H1 (cell line): ENCODE results near the gene ANO6. TPM values are rescaled to one million over a fixed set of nuclear protein-coding genes. Genes with fewer than 3 reads are reported as not detected.

Experiments used
- CTCF ChIA-PET: fragments of 300-600 bp; sonication (Branson Sonifier 250); formaldehyde crosslinking; loops from one replicate; lab custom pipeline; 2021; ENCODE audit not compliant: partially characterized antibody; lab: Charles Lee
- POLR2A ChIA-PET: fragments of 300-600 bp; sonication (Branson Sonifier 250); formaldehyde crosslinking; loops from one replicate; lab custom pipeline; 2021; ENCODE audit warnings: inconsistent platforms; ENCODE audit not compliant: partially characterized antibody; lab: Charles Lee
- DNase-seq, 2 experiments: peaks; one replicate each; pipeline versions ENCODE4 v3.0.0 to v3.0.0-alpha.2; 2010 to 2022; ENCODE audit warnings: low spot score in 2 of 2, low read depth in 1 of 2, mixed read lengths in 1 of 2
- FAIRE-seq: peaks from 2 replicates; lab custom pipeline; 2011; peaks lifted over from hg19 to GRCh38; lab: Jason Lieb, UNC
- H2AFZ ChIP-seq: 2 replicates; pipeline ENCODE4 v1.8.1; 2012; ENCODE audit warnings: low read length, inconsistent platforms
- H2AK5ac ChIP-seq: 2 replicates; pipeline ENCODE4 v1.6.1; 2013; ENCODE audit warnings: low read depth, low read length
- H2BK120ac ChIP-seq: replicated peaks from 2 replicates; pipeline ENCODE3; 2013; ENCODE audit warnings: low read depth, low read length, inconsistent platforms
- H2BK12ac ChIP-seq: 2 replicates; pipeline ENCODE4 v1.6.1; 2013; ENCODE audit warnings: low read depth, low read length
- H2BK15ac ChIP-seq: 2 replicates; pipeline ENCODE4 v1.6.1; 2013; ENCODE audit warnings: low read length
- H2BK20ac ChIP-seq: 2 replicates; pipeline ENCODE4 v1.6.1; 2013; ENCODE audit warnings: low read length
- H2BK5ac ChIP-seq: 2 replicates; pipeline ENCODE4 v1.6.1; 2013; ENCODE audit warnings: low read depth, low read length
- H3K14ac ChIP-seq: 2 replicates; pipeline ENCODE4 v1.6.1; 2013; ENCODE audit warnings: inconsistent platforms; ENCODE audit not compliant: insufficient read length
- H3K18ac ChIP-seq: 2 replicates; pipeline ENCODE4 v1.6.1; 2013; ENCODE audit warnings: low read length; ENCODE audit errors: extremely low read depth
- H3K23ac ChIP-seq: 2 replicates; pipeline ENCODE4 v1.6.1; 2013; ENCODE audit warnings: inconsistent platforms; ENCODE audit not compliant: insufficient read length
- H3K23me2 ChIP-seq: 2 replicates; pipeline ENCODE4 v1.6.1; 2013; ENCODE audit warnings: low read depth, low read length
- H3K27ac ChIP-seq: 2 replicates; pipeline ENCODE4 v1.6.1; 2011; ENCODE audit warnings: low read depth, low read length, inconsistent platforms
- H3K27me3 ChIP-seq, 4 experiments: replicated peaks in 1 of 4; 1 replicate in 1 of 4; 2 replicates in 3 of 4; pipeline versions ENCODE4 v1.6.1 to v1.8.1; 2011 to 2013; ENCODE audit warnings: low read length in 3 of 4, mild to moderate bottlenecking in 3 of 4, inconsistent platforms in 2 of 4, mixed read lengths in 2 of 4, moderate library complexity in 1 of 4; ENCODE audit not compliant: control insufficient read depth in 3 of 4, insufficient read depth in 3 of 4; ENCODE audit errors: extremely low read depth in 1 of 4
- H3K36me3 ChIP-seq, 4 experiments: 2 replicates each; pipeline versions ENCODE4 v1.6.1 to v1.8.1; 2011 to 2013; ENCODE audit warnings: mild to moderate bottlenecking in 4 of 4, low read length in 3 of 4, moderate library complexity in 2 of 4, control low read depth in 1 of 4, inconsistent platforms in 1 of 4; ENCODE audit not compliant: insufficient read depth in 4 of 4, control insufficient read depth in 2 of 4
- H3K4ac ChIP-seq: replicated peaks from 2 replicates; pipeline ENCODE3; 2013; ENCODE audit warnings: low read length, low read depth, mixed read lengths, inconsistent platforms; ENCODE audit not compliant: insufficient read length
- H3K4me1 ChIP-seq, 4 experiments: replicated peaks in 1 of 4; 1 replicate in 1 of 4; 2 replicates in 3 of 4; pipeline versions ENCODE4 v1.6.1 to v1.8.1; 2011 to 2013; ENCODE audit warnings: low read length in 3 of 4, inconsistent platforms in 2 of 4, mixed read lengths in 1 of 4; ENCODE audit not compliant: insufficient read depth in 4 of 4, control insufficient read depth in 3 of 4
- H3K4me2 ChIP-seq, 2 experiments: 2 replicates each; pipeline versions ENCODE4 v1.6.1 to v1.8.1; 2011 to 2013; ENCODE audit warnings: low read depth in 2 of 2, low read length in 2 of 2, control low read depth in 1 of 2, inconsistent platforms in 1 of 2, mild to moderate bottlenecking in 1 of 2; ENCODE audit not compliant: insufficient read depth in 1 of 2
- H3K4me3 ChIP-seq, 4 experiments: fragments of 200-600, 300-600 bp in 1 of 4; sonication (generic), shearing (Covaris generic), sonication (Bioruptor Twin) in 1 of 4; 2 replicates each; pipeline versions ENCODE4 v1.5.1 to v1.8.1; 2011 to 2016; ENCODE audit warnings: low read length in 4 of 4, low read depth in 3 of 4, control low read depth in 2 of 4, inconsistent platforms in 2 of 4, mild to moderate bottlenecking in 2 of 4, mixed read lengths in 1 of 4, moderate library complexity in 1 of 4; ENCODE audit not compliant: insufficient read depth in 2 of 4; ENCODE audit errors: extremely low read depth in 1 of 4
- H3K56ac ChIP-seq: replicated peaks from 2 replicates; pipeline ENCODE3; 2013; ENCODE audit warnings: low read depth, mild to moderate bottlenecking, mixed read lengths, low read length, inconsistent platforms; ENCODE audit not compliant: insufficient read length
- H3K79me1 ChIP-seq: 2 replicates; pipeline ENCODE4 v1.6.1; 2013; ENCODE audit warnings: low read depth, low read length, control low read depth
- H3K79me2 ChIP-seq, 2 experiments: 2 replicates each; pipeline versions ENCODE4 v1.6.1 to v1.8.1; 2012 to 2013; ENCODE audit warnings: low read length in 2 of 2, mild to moderate bottlenecking in 2 of 2, inconsistent platforms in 1 of 2; ENCODE audit not compliant: insufficient read depth in 2 of 2, control insufficient read depth in 1 of 2
- H3K9ac ChIP-seq, 4 experiments: replicated peaks in 1 of 4; 1 replicate in 1 of 4; 2 replicates in 3 of 4; pipeline versions ENCODE4 v1.6.1 to v1.8.1; 2011 to 2013; ENCODE audit warnings: low read depth in 3 of 4, low read length in 3 of 4, control low read depth in 2 of 4, mild to moderate bottlenecking in 2 of 4, moderate library complexity in 2 of 4, inconsistent platforms in 1 of 4; ENCODE audit errors: extremely low read depth in 1 of 4
- H3K9me3 ChIP-seq, 2 experiments: 2 replicates each; pipeline versions ENCODE4 v1.6.1 to v1.8.1; 2012 to 2013; ENCODE audit warnings: mild to moderate bottlenecking in 2 of 2, moderate library complexity in 2 of 2, control low read depth in 1 of 2, inconsistent platforms in 1 of 2, low read depth in 1 of 2, low read length in 1 of 2, mixed read lengths in 1 of 2; ENCODE audit not compliant: insufficient read depth in 2 of 2
- H4K20me1 ChIP-seq, 2 experiments: replicated peaks in 1 of 2; 2 replicates each; pipeline versions ENCODE3 to v1.8.1; 2011 to 2013; ENCODE audit warnings: inconsistent platforms in 2 of 2, low read length in 2 of 2, mild to moderate bottlenecking in 1 of 2; ENCODE audit not compliant: insufficient read depth in 2 of 2, control insufficient read depth in 1 of 2
- H4K5ac ChIP-seq: 2 replicates; pipeline ENCODE4 v1.6.1; 2013; ENCODE audit warnings: low read length, low read depth, mixed read lengths, inconsistent platforms; ENCODE audit not compliant: insufficient read length
- H4K8ac ChIP-seq: 2 replicates; pipeline ENCODE4 v1.8.0; 2013; ENCODE audit warnings: mild to moderate bottlenecking, moderate library complexity, low read length, inconsistent platforms; ENCODE audit not compliant: insufficient read depth; ENCODE audit errors: extremely low read depth
- H4K91ac ChIP-seq: replicated peaks from 2 replicates; pipeline ENCODE3; 2013; ENCODE audit warnings: low read length, mixed read lengths, inconsistent platforms; ENCODE audit not compliant: insufficient read length
- BCL11A ChIP-seq, 2 experiments: IDR thresholded peaks; one replicate each; pipeline ENCODE4 v1.6.1; 2011; ENCODE audit warnings: low read depth in 2 of 2, low read length in 2 of 2, mild to moderate bottlenecking in 2 of 2
- CBX8 ChIP-seq: fragments of 300-800, 300-1000 bp; sonication (generic); IDR thresholded peaks from 2 replicates; pipeline ENCODE4 v1.7.1; 2016; ENCODE audit warnings: low read depth, low read length, borderline replicate concordance
- CHD2 ChIP-seq: IDR thresholded peaks from 2 replicates; pipeline ENCODE4 v1.6.1; 2012; ENCODE audit warnings: low read length, improper control_type of control experiment
- CREB1 ChIP-seq: IDR thresholded peaks from 2 replicates; pipeline ENCODE4 v1.6.1; 2012; ENCODE audit warnings: inconsistent platforms
- EGR1 ChIP-seq: IDR thresholded peaks from 2 replicates; pipeline ENCODE4 v1.6.1; 2011; ENCODE audit warnings: low read depth, low read length, borderline replicate concordance
- KDM4A ChIP-seq: IDR thresholded peaks from one replicate; pipeline ENCODE4 v1.7.1; 2012; ENCODE audit warnings: low read depth, mild to moderate bottlenecking, moderate library complexity, low read length, inconsistent platforms; ENCODE audit not compliant: severe bottlenecking
- POLR2A ChIP-seq, 2 experiments: IDR thresholded peaks; 1 replicate in 1 of 2; 2 replicates in 1 of 2; pipeline ENCODE4 v1.6.1; 2011; ENCODE audit warnings: low read depth in 2 of 2, low read length in 2 of 2, mild to moderate bottlenecking in 2 of 2; ENCODE audit errors: control extremely low read depth in 1 of 2
- RFX5 ChIP-seq: IDR thresholded peaks from 2 replicates; pipeline ENCODE4 v1.6.1; 2011; ENCODE audit warnings: low read depth, low read length, improper control_type of control experiment, borderline replicate concordance
- SRF ChIP-seq: IDR thresholded peaks from 2 replicates; pipeline ENCODE4 v1.6.1; 2011; ENCODE audit warnings: mild to moderate bottlenecking, low read depth, low read length, moderate library complexity
- SUZ12 ChIP-seq: fragments of 200-600 bp; sonication (generic); IDR thresholded peaks from 2 replicates; pipeline ENCODE4 v1.6.1; 2012; ENCODE audit warnings: mild to moderate bottlenecking, inconsistent platforms, low read length, moderate library complexity, mixed read lengths
- TBP ChIP-seq: IDR thresholded peaks from 2 replicates; pipeline ENCODE4 v1.6.1; 2011; ENCODE audit warnings: low read depth, low read length, improper control_type of control experiment
- TCF12 ChIP-seq: IDR thresholded peaks from 2 replicates; pipeline ENCODE4 v1.6.1; 2011; ENCODE audit warnings: low read depth, mild to moderate bottlenecking, low read length
- YY1 ChIP-seq: IDR thresholded peaks from 2 replicates; pipeline ENCODE4 v1.6.1; 2011; ENCODE audit warnings: low read depth, mild to moderate bottlenecking, low read length
- WGBS, 2 experiments: shearing (Covaris generic) in 1 of 2; methylation state at CpG; one replicate each; pipeline versions ENCODE4 v1.1.6 to v1.1.7; 2013 to 2015; ENCODE audit warnings: low lambda C conversion rate in 2 of 2, mixed read lengths in 2 of 2, inconsistent platforms in 1 of 2, low coverage in 1 of 2, missing lambda C conversion rate in 1 of 2; ENCODE audit not compliant: insufficient replicate concordance in 2 of 2, insufficient coverage in 1 of 2, insufficient read length in 1 of 2; ENCODE audit errors: extremely low coverage in 1 of 2, missing lambda C conversion rate in 1 of 2; 5-methylcytosine and 5-hydroxymethylcytosine counted together
- polyA plus RNA-seq, 7 experiments: library from polyadenylated mRNA; depleted of rRNA in 3 of 7; stranded (reverse) in 5 of 7; unstranded in 2 of 7; fragments of >200 nt in 5 of 7; fragments of 200-250 nt in 2 of 7; gene quantifications; 1 replicate in 5 of 7; 2 replicates in 1 of 7; 4 replicates in 1 of 7; pipeline versions ENCODE4 v1.2.1 to v1.2.3, GENCODE V29; 2011 to 2013; ENCODE audit warnings: missing spikeins in 2 of 7, mixed read lengths in 2 of 7
- total RNA-seq: library from RNA; stranded (reverse); fragmentation: NEBNext Ultra II Directional; extraction: Animal tissue kit (Norgen Biotek cat#: 25700); gene quantifications from 2 replicates; pipeline ENCODE4 v1.2.1, GENCODE V29; 2021
- TF ChIP-seq, protein P1 (sequence below): IDR thresholded peaks from 2 replicates; pipeline ENCODE4 v1.6.1; 2012; ENCODE audit warnings: inconsistent platforms

Gene ANO6
- total and polyA plus RNA-seq, 2 of the 8 experiments (the other 6 are each of a cell fraction or from before 2014, with no cell fraction given): 15.1 to 39.7 TPM

DNA sequence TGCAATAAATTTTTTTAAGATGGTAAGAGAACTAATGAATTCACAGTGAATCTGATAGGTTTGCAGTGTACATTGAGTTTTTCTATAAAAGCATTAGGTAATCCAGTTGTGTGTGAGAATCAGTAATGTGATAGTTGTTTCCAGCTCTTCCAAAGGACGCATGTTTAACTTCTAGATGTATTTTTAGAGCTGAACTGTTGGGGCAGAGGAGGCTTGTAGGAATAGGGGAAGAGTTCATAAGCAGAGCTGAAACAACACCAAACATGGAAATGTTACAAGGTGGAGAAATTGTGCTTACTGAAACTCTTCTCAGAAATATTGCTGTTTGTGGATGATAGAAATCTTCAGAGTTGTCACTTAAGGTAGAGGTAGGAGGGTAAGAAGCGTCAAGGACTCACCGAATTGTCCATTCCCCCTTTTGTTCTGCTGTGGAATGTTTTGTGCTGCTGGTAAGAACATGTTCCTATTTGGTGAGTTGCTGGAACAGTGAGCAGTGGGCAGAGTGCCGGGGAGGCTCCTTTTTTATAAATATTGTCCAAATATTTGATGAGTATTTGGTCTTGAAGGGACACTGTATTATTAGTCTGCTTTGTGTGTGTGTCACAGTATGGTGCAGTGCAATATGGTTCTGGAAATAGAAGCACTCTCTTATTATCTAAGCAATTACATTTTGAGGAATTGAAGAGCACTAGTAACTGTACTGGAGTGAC is 76.7 kb downstream of the ANO6 start:
- Histone ChIP-seq H4K5ac (no peak overlapping the region), H2BK5ac (no peak overlapping the region), H3K27me3 (no peaks in the 10 kb centered on the region), H4K91ac (no peak overlapping the region), H4K8ac (no peak overlapping the region), H3K9ac (no peak overlapping the region), H2BK120ac (no peak overlapping the region), H3K4ac (no peak overlapping the region), H2BK20ac (no peak overlapping the region), H3K56ac (no peak overlapping the region), H3K23me2 (no peaks in the 10 kb centered on the region), H3K4me1 (no peaks in the 10 kb centered on the region), H3K4me2 (no peak overlapping the region), H3K79me1 (no peaks in the 10 kb centered on the region), H2AK5ac (no peak overlapping the region), H3K27ac (no peak overlapping the region), H2BK15ac (no peak overlapping the region), H3K36me3 (no peaks in the 10 kb centered on the region)
- FAIRE-seq: no peak
- CTCF ChIA-PET: interaction anchor here (1.6 kb wide), 1 partner anchor 96 kb away, joined by 4 read pairs; no protein-coding TSS in a partner anchor
- TF ChIP-seq RFX5 (no peak), BCL11A (IDR thresholded peaks at IDR 0.05; ENCODE audit: low read depth in 2 of 2, low read length in 2 of 2) (no peak), TBP (no peak), CHD2 (no peak), CBX8 (no peak), SUZ12 (no peak), KDM4A (no peak), YY1 (no peak), EGR1 (no peak), CREB1 (no peak), POLR2A (IDR thresholded peaks at IDR 0.05; ENCODE audit: control extremely low read depth in 1 of 2, low read depth in 2 of 2, low read length in 2 of 2) (no peak), TCF12 (no peak), SRF (no peak)
- TF ChIP-seq, protein P1, sequence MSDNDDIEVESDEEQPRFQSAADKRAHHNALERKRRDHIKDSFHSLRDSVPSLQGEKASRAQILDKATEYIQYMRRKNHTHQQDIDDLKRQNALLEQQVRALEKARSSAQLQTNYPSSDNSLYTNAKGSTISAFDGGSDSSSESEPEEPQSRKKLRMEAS: no peak
- TF ChIP-seq, all 59 proteins: peak for 0
- Histone ChIP-seq H4K20me1 (no peaks in the 10 kb centered on the region), H2BK12ac (no peak overlapping the region), H2AFZ (no peak overlapping the region), H3K4me3 (no peak overlapping the region), H3K79me2 (peaks cover 0 to 13% of the 10 kb centered on the region in 2 experiments; a peak in 1 of 4 replicates), H3K18ac (no peak overlapping the region), H3K14ac (no peak overlapping the region), H3K23ac (no peak overlapping the region), H3K9me3 (no peaks in the 10 kb centered on the region)
- POLR2A ChIA-PET: no interaction called here
- no peak for DNase-seq
- 95% methylated on average over 4 of the region's 4 CpGs; no CpG with 5 or more reads in 1 of the 2 experiments for WGBS, 2 experiments
